SU-DHL-6 (cell line): ENCODE data around the gene CDK10.

ENCODE experiments used
- H2AFZ ChIP-seq: fragments of 200-600 bp; sonication (generic); 2 replicates; pipeline ENCODE4 v1.6.1; 2014; ENCODE audit warnings: low read depth, mild to moderate bottlenecking, moderate library complexity, mixed read lengths, antibody characterized with exemption, low read length; ENCODE audit not compliant: severe bottlenecking
- H3F3A ChIP-seq: fragments of 200-600 bp; shearing (Covaris generic); 2 replicates; pipeline ENCODE4 v1.6.0; 2016; ENCODE audit warnings: antibody characterized with exemption, mild to moderate bottlenecking; ENCODE audit not compliant: insufficient read depth
- H3K27ac ChIP-seq: fragments of 200-600 bp; sonication (generic); 2 replicates; pipeline ENCODE4 v1.5.1; 2016; ENCODE audit warnings: low read depth, mild to moderate bottlenecking, low read length, moderate library complexity, mixed read lengths
- H3K27me3 ChIP-seq: fragments of 200-600 bp; sonication (generic), shearing (Covaris generic); 2 replicates; pipeline ENCODE4 v1.6.0; 2014; ENCODE audit warnings: mild to moderate bottlenecking, low read length
- H3K36me3 ChIP-seq: fragments of 200-600 bp; sonication (generic); 2 replicates; pipeline ENCODE4 v1.6.1; 2014; ENCODE audit warnings: mild to moderate bottlenecking, low read length, mixed read lengths
- H3K4me2 ChIP-seq: fragments of 300-600, 200-600 bp; shearing (Covaris generic), sonication (generic); 2 replicates; pipeline ENCODE4 v1.6.0; 2014; ENCODE audit warnings: low read length, low read depth, mild to moderate bottlenecking; ENCODE audit not compliant: poor library complexity, severe bottlenecking
- H3K4me3 ChIP-seq: fragments of 200-600 bp; sonication (generic); 2 replicates; pipeline ENCODE4 v1.5.1; 2014; ENCODE audit warnings: antibody characterized with exemption, low read length, mild to moderate bottlenecking, mixed read lengths; ENCODE audit not compliant: insufficient read depth, poor library complexity, severe bottlenecking
- H3K79me2 ChIP-seq: fragments of 200-600 bp; sonication (generic); 2 replicates; pipeline ENCODE4 v1.6.1; 2014; ENCODE audit warnings: mild to moderate bottlenecking, low read length, moderate library complexity; ENCODE audit not compliant: insufficient read depth
- H3K9ac ChIP-seq: fragments of 200-600 bp; sonication (generic); 2 replicates; pipeline ENCODE4 v1.7.0; 2014; ENCODE audit warnings: mild to moderate bottlenecking, low read length
- H3K9me2 ChIP-seq: fragments of 200-600 bp; sonication (generic); replicated peaks from 2 replicates; pipeline ENCODE4 v1.6.1; 2014; ENCODE audit warnings: low read length; ENCODE audit not compliant: insufficient read depth
- H3K9me3 ChIP-seq: fragments of 200-600 bp; sonication (generic); 2 replicates; pipeline ENCODE4 v1.6.1; 2014; ENCODE audit warnings: low read length, mixed read lengths; ENCODE audit not compliant: insufficient read depth
- H4K20me1 ChIP-seq: fragments of 200-600 bp; sonication (generic); 2 replicates; pipeline ENCODE4 v1.6.1; 2014; ENCODE audit warnings: low read depth, mild to moderate bottlenecking, antibody characterized with exemption, low read length, moderate library complexity, mixed read lengths
- EZH2phosphoT487 ChIP-seq: fragments of 200-600 bp; sonication (generic), shearing (Covaris generic); conservative IDR thresholded peaks from 2 replicates; pipeline ENCODE4 v1.6.1; 2018; ENCODE audit warnings: mild to moderate bottlenecking, antibody characterized with exemption, low read length, moderate library complexity, mixed read lengths
- TF ChIP-seq, protein P1 (sequence below): fragments of 200-600 bp; sonication (generic); IDR thresholded peaks from one replicate; pipeline ENCODE4 v1.5.1; 2017; ENCODE audit warnings: antibody characterized with exemption, mild to moderate bottlenecking, low read length, moderate library complexity; ENCODE audit not compliant: insufficient read depth, poor library complexity, severe bottlenecking

CDK10 gene

DNA sequence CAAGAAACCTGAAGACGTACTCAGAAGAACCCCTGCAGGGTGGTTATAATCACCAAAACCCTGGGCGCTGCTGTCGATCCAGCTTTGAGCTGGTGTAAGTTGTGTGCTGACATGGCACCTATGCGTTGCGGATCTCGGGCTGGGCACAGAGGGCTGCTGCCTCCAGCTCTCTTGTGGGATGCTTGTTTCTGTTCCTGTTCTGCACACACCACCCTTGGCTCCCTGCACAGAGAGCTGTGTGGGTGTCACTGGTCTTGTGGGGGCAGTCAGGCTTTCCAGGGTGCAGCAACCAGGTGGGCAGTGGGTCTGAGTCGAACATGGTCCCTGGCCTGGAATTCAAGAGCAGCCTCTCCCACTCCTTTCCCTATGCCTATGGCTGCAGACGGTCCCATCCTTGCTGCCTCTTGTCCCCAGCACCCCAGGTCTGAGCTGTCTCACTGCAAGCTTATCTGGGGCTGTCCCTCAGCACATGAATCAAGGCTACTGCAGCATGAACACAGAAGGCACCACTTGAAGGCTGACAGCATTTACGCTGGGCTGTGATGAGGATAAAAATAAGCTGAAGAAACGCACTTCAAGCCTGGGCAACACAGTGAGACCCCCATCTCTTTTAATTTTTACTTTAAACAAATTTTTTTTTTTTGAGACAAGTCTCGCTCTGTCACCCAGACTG is 55.0 kb downstream of the CDK10 start:
- no peaks in the 10 kb centered on the region for H3K79me2 ChIP-seq
- no peak overlapping the region for H3K27ac ChIP-seq
- no peak overlapping the region for H2AFZ ChIP-seq
- H3K9me3 ChIP-seq = no peaks in the 10 kb centered on the region
- peaks cover 12% of the 10 kb centered on the region for H3F3A ChIP-seq
- TF ChIP-seq, protein P1, sequence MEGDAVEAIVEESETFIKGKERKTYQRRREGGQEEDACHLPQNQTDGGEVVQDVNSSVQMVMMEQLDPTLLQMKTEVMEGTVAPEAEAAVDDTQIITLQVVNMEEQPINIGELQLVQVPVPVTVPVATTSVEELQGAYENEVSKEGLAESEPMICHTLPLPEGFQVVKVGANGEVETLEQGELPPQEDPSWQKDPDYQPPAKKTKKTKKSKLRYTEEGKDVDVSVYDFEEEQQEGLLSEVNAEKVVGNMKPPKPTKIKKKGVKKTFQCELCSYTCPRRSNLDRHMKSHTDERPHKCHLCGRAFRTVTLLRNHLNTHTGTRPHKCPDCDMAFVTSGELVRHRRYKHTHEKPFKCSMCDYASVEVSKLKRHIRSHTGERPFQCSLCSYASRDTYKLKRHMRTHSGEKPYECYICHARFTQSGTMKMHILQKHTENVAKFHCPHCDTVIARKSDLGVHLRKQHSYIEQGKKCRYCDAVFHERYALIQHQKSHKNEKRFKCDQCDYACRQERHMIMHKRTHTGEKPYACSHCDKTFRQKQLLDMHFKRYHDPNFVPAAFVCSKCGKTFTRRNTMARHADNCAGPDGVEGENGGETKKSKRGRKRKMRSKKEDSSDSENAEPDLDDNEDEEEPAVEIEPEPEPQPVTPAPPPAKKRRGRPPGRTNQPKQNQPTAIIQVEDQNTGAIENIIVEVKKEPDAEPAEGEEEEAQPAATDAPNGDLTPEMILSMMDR = no peak
- no peak for TF ChIP-seq EZH2phosphoT487
- no peaks in the 10 kb centered on the region for H4K20me1 ChIP-seq
- H3K9me2 ChIP-seq = no peaks in the 10 kb centered on the region
- no peaks in the 10 kb centered on the region for H3K27me3 ChIP-seq
- no peak overlapping the region for H3K4me3 ChIP-seq
- H3K36me3 ChIP-seq = peaks cover 17% of the 10 kb centered on the region; the same call in 1 of the 2 replicates
- no peak overlapping the region for H3K4me2 ChIP-seq
- H3K9ac ChIP-seq = no peak overlapping the region

DNA sequence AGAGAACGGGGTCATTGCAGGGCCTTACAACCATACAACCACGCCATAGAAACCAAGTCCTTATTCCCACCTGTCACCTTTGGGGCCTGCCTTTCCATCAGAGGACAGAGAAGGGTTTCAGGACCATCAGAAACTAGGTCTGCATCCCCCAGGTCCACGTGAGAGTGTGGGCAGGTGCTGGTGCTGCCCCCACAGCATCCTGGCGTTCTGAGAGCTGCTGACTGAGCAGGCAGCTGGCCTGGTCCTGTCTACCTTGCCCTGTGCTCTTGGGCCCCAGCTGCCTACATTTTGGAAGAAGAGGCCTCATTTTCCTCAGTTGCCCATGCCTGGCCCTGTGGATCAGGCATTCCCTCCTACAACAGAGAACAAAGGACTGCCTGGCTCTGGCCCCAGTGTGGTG is 56.5 kb downstream of the CDK10 start:
- H3K27me3 ChIP-seq = no peaks in the 10 kb centered on the region
- peaks cover 12% of the 10 kb centered on the region; the same call in 1 of the 2 replicates for H3K36me3 ChIP-seq
- no peak overlapping the region for H3K27ac ChIP-seq

DNA sequence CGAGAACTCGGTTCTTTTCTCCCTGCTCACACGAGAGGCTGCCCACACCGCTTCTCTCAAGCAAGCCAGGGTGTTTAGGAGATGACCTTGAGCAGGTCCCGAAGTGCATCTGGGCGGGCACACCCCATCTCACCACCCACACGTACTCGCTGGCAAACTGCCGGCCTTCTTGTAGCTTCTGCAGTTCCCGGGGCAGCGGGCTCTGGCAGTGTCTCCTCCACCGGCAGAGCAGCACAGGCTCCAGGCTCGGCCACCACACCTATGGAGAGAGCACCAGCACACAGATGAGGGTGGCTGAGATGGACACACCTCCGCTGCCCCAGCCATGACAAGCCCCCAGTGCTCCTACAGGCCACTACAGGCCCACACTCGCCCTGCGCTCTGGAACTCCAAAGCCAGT is 58.3 kb downstream of the CDK10 start:
- Histone ChIP-seq H3K9me2 (no peaks in the 10 kb centered on the region), H3K27me3 (no peaks in the 10 kb centered on the region), H3K4me2 (no peak overlapping the region), H3K9ac (no peak overlapping the region), H3K27ac (no peak overlapping the region), H4K20me1 (no peaks in the 10 kb centered on the region), H3K9me3 (no peaks in the 10 kb centered on the region), H3K4me3 (no peak overlapping the region), H3K36me3 (peaks cover 12% of the 10 kb centered on the region; the same call in 1 of the 2 replicates), H2AFZ (no peak overlapping the region), H3K79me2 (no peaks in the 10 kb centered on the region), H3F3A (peaks cover 12% of the 10 kb centered on the region)
- no peak for TF ChIP-seq EZH2phosphoT487
- TF ChIP-seq, protein P1 = no peak

More for the DNA sequence above, 56.5 kb downstream of the CDK10 start:
- no peak overlapping the region for H3K4me2 ChIP-seq
- no peaks in the 10 kb centered on the region for H3K79me2 ChIP-seq
- no peaks in the 10 kb centered on the region for H3K9me2 ChIP-seq
- no peaks in the 10 kb centered on the region for H3K9me3 ChIP-seq
- no peak overlapping the region for H3K4me3 ChIP-seq
- peaks cover 12% of the 10 kb centered on the region for H3F3A ChIP-seq
- no peak overlapping the region for H3K9ac ChIP-seq
- TF ChIP-seq EZH2phosphoT487 = no peak
- TF ChIP-seq, protein P1 = no peak
- no peaks in the 10 kb centered on the region for H4K20me1 ChIP-seq
- no peak overlapping the region for H2AFZ ChIP-seq
